Tongue (tissue), 2 donors: Measurements from ENCODE around the gene SH3RF3. TPM values are rescaled to one million over a fixed set of nuclear protein-coding genes. Genes with fewer than 3 reads are reported as not detected.

ENCODE experiments used
- DNase-seq: peaks from one replicate; pipeline ENCODE4 v3.0.0-alpha.2; 2015
- total RNA-seq: library from RNA; depleted of rRNA; stranded (reverse); fragments of >200 nt; gene quantifications from one replicate; pipeline ENCODE4 v1.2.3, GENCODE V29; 2014

SH3RF3 gene
- total RNA-seq, 1 donor from 2014 or later = 10.1 TPM

DNA sequence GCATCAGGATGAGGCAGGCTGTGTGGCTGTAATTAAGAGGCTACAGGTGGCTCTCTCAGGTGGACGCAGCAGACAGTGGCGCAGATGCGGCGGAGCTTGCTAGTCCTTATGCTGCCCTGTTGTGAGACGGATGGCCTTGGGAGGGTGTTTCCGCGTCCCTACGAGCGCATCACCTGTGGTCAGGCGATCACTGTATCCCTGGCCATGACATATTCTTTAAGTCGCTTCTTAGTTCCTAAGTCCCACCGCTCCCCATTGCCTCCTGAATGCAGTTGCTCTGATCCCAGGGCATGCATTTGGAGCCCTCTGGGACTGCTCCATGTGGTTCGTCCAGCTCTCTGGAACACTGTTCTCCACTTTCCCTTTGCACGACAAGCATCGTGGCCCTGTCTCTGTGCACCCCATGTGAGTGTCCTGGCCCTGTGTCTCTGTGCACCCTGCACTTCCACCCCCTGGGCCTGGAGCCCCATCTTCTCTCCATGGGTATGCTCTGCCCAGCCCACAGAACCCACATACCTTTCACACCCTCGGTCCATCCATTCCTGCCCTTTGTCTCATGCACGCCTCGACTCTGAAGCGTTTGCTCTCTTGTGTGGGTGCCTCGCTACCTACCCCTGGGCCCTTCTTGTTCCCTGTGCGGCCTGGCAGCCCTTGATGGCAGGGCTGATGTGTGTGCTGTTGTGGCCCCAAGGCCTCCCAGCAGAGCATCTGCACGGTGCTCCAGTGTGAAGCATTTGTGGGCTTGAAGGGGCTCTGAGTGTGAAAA lies 74.4 kb downstream of the SH3RF3 start:
- no peak for DNase-seq

- DNase-seq = no peak
Measured at GRCh38 chr2:109204412-109204811, 75.4 kb downstream of the SH3RF3 start.

DNA sequence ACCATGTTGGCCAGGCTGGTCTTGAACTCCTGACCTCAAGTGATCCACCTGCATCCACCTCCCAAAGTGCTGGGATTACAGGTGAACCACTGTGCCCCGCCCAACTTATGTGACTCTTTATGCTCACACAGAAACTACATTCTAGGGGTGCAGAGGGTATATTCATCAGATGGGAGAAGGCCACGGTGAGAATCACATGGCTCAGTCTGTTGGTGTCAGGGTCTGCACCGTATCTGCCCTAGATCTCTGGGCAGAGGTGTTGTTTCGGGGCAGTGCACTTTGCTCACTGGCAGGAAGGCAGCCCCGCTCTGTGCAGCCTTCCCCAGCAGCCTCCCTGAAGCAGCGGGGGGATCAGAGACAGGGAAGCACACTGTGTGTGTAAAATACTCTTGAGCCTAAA lies 76.4 kb downstream of the SH3RF3 start:
- DNase-seq = no peak

DNA sequence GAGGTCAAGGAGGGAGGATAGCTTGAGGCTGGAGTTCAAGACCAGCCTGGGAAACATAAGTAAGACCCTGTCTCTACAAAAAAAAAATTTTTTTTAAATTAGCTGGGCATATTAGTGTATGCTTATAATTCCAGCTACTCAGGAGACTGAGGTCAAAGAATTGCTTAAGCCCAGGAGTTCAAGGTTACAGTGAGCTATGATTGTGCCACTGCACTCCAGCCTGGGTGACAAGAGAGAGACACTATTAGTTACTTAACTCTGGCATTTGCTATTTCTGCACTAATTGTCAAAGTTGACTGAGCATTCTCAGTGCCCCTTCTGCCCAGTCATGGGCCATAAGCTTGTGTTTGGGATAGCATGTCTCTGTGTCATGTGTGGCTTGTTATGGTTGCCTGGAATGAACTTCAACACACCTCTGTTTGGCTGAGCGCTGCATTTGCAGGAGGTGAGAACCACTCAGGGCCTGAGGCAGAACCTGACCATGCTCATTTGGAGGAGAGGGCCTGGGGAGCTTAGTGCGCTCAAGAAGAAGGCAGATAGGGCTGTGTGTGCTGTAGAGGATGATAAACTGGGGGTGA lies 77.7 kb downstream of the SH3RF3 start:
- DNase-seq = no peak

DNA sequence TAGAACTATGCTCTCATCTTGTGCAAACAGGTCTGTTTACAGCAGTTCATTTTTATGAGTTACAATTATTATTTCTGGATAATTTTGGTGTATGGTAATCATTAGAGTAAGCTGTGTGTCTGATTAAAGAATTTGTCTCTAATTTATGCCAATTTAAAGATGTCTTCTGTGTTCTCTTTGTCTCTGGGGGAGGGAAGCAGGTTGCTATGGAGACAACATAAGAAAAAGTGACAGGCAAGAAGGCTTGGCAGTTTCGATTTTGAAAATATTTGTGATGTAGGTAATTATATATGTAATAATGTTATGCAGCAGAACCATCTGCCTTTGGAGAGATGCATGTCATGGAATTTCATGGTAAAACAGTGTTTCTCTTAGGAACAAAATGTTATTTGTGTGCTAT lies 78.2 kb downstream of the SH3RF3 start:
- no peak for DNase-seq

DNA sequence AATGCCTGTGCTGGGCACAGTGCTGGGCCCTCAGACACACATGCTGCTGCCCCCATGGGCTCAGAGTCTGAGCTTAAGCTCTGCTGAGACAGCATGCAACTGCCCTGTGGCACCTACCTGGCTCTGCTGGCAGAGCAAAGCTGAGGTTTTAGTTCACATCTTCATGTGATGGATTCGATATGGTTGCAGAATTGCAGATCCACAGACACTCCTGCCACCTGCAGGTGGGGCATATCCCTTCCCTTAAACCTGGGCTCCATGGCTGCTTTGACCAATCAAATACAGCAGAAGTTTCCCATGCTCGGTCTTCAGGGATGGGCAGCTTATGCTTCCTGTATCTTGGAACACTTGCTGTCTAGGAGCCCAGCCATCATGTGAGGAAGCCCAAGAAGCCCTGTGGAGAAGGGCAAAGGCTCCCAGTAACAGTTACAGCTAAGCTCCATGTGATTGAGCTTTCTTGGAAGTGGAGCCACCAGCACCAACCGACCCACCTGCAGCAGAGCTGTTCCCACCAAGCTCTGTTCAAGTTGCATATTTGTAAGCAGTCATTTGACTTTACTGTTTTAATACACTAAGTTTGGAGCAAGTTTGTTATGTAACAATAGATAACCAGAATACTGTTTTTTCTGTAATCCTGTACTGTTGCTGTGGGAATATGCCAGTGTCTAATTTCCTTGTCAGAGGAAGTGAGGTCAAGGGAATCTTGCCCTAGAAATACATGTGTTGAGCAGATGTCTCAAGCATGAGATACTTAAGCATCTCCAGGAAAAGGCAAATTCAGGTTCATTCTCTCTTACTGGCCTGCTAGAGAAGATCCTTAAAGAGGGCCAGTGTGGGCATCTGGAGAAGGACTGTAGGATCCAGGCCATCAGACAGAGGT lies 79.3 kb downstream of the SH3RF3 start:
- no peak for DNase-seq

GRCh38 chr2:109208951-109209335 lies 79.9 kb downstream of the SH3RF3 start:
- DNase-seq = no peak

DNA sequence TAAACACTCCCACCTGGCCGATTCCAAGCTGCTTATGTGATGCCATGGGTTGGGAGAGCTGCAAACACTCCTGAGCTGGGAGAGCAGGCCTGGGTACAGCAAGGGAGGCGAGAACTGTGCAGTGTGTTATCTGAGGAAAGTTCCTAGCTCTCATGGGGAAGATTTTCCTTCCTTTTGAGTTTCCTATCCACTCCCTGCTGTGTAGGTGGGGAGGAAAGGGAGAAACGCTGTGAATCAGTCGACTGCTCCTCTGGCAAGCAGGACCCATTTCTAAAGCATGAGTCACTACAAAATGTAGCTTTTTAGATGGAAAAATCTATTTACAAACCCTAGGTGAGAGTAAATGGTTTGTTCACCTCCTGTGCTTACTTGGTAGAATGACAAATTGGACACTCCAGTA lies 80.4 kb downstream of the SH3RF3 start:
- no peak for DNase-seq

- no peak for DNase-seq
Measured at GRCh38 chr2:109209941-109210340, 80.9 kb downstream of the SH3RF3 start.

DNA sequence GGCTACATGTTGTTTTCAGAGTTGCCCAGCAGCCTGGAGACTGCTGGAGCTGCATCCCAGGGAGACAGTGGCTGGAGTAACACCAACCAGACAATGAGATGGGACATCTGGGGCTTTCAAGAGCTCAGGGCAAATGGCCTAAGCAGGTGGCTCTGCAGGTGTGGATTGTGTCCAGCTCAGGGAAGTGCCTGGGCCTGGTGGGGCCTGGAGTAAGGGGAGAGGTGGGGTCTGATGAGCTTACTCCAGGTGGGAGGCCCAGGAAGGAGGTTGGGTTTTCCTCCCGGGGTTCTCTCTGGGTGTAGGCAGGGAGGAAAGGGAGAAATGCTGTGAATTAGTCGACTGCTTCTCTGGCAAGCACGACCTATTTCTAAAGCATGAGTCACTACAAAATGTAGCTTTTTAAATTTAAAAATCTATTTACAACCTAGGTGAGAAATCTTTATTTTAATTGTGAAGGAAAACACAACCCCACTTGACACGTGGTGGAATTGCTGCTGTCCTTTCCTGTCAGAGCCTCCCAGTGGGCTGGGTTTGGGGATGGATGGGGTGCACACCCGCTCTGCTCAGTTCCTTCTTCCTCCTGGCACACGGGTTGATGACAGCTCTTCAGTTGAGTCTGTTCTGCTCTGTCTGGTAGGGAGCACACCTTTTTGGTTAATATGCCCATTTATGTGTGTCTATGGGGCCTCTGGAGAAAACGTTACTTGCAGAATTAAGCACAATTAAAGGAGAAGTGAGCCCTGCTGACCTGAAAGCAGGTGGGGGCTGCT lies 81.6 kb downstream of the SH3RF3 start:
- DNase-seq = no peak

GRCh38 chr2:109211315-109211714 lies 82.3 kb downstream of the SH3RF3 start:
- DNase-seq = no peak

DNA sequence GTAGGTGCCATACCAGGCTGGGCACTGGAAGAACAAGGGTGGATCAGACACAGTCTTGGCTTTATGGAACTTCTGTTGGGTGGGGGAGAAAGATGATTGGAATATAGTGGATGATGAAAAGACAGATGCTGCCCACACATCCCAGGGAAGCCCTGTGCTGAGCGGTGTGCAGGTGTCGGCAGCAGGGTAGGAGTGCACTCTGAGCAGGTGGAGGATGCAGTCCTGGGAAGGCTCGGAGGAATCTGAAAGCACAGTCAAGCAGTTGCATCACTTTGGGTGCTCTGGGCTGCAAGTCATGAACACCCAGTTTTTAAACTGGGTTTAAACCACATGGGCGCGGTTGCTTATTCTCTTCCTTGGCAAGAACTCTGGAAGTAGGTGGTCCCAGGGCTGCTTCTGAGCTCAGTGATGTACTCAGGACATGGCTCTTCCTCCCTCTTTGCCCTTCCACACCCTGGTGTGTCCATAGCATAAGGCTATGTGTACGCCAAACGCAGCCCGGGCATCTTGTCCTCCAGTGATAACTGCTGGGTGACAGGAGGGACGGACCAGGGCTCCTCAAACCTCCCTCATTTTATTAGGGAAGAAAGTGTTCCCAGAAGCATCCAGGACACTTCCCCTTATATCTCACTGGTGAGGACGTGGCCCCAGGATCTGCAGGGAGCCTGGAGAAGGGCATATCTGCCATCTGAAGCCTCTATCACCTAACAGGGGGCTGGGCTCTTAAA lies 84.0 kb downstream of the SH3RF3 start:
- no peak for DNase-seq

- no peak for DNase-seq
Measured at GRCh38 chr2:109213646-109214433, 84.8 kb downstream of the SH3RF3 start.

GRCh38 chr2:109214651-109215371 lies 85.8 kb downstream of the SH3RF3 start:
- DNase-seq = no peak

DNA sequence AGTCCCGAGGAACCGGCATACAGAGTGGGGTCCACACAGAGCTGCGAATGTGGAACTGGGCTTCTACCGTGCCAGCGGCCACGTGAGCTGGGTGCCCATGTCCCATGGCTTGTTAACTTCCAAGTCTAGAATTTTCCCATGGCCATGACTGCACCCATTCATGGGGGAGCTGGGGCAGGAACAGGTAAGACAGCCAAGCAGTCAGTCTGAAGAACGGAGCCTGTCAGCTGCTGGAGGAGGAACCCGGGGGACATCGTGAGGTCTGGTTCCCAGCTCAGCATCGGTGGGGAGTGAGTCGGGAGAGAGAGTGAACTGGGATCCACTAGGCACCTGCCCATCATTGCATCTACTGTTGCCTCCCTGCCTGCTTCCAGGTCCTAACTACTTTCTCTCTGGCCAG lies 86.9 kb downstream of the SH3RF3 start:
- no peak for DNase-seq

GRCh38 chr2:109216332-109216731 lies 87.3 kb downstream of the SH3RF3 start:
- no peak for DNase-seq

DNA sequence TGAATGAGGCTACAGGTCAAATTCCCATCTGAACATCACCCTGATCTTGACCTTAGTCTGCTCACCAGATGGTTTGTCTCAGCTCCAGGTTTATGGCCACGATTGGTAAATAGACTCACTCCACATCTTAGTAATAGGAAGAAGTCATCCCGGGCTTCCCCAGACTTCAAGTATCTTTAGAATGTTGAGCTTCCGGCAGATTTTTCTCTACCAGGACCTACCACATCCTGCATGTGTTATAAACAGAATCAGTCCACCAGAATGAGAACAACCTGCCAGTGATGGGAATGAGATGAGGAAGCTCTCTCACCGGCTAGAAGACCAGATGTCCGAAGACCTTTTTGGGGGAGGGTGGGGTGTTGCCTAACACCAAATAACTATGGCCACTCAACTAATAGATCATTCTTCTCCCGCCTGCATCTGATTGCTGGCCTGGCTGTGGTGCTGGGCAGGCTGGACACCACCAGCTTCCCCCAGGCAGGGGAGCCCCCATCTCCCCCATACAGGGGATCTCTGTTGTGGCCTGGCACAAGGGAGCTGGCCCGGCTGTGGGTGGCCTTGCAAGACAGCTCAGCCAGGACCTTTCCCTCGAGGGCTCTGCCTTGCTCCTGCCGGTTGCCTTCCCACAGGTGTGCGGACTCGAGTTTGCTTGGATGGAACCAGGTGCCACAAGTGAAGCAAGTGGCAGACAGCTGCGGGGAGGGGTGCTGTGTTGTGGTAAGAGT lies 88.5 kb downstream of the SH3RF3 start:
- DNase-seq = no peak

DNA sequence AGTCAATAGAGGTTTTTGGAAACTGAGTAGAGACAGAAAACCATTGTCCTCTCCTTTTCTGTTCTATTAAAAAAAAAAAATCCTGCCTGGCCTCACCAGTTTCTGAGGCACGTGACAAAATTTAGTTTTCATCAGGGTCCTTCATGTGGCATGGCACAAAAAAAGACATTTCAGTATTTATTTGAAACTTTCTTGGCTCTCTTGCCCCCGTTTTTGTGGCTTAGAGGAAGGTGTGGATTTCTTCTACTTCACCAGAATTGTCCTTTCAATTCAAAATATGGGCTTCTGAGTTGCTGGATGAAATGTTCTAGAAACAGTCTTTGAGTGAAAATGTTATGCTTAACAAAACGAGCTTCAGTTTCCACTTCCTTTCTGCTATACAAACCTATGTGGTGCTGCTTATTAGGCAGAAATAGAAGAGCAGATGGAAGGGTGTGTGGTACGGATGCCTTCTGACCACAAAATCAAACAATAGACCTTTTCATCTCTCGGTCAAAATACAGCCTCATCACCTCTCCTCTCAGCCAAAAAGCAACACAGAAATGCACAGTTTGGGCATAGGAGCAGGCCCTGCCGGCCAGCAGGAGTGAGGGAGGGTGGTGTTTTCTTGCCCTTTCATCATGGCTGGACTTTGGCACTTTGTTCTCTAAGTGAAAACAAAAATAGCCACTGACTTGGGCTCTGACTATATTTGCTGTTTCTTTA lies 89.2 kb downstream of the SH3RF3 start:
- no peak for DNase-seq

GRCh38 chr2:109218792-109219126 lies 89.8 kb downstream of the SH3RF3 start:
- no peak for DNase-seq
